HG03039 (cell line): ENCODE data around the gene LRRC3B.
"Not testable (repeated sequence)": the region's sequence is repeated elsewhere in the genome, so short reads cannot be mapped to it uniquely, and the experiment has no call there.

Experiments
- ATAC-seq: cut with Tn5 transposase; IDR thresholded peaks from one replicate; pipeline ENCODE4 v1.9.1; 2021; ENCODE audit warnings: mild to moderate bottlenecking, moderate library complexity; ENCODE audit not compliant: unreplicated experiment

LRRC3B gene, protein sequence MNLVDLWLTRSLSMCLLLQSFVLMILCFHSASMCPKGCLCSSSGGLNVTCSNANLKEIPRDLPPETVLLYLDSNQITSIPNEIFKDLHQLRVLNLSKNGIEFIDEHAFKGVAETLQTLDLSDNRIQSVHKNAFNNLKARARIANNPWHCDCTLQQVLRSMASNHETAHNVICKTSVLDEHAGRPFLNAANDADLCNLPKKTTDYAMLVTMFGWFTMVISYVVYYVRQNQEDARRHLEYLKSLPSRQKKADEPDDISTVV

DNA sequence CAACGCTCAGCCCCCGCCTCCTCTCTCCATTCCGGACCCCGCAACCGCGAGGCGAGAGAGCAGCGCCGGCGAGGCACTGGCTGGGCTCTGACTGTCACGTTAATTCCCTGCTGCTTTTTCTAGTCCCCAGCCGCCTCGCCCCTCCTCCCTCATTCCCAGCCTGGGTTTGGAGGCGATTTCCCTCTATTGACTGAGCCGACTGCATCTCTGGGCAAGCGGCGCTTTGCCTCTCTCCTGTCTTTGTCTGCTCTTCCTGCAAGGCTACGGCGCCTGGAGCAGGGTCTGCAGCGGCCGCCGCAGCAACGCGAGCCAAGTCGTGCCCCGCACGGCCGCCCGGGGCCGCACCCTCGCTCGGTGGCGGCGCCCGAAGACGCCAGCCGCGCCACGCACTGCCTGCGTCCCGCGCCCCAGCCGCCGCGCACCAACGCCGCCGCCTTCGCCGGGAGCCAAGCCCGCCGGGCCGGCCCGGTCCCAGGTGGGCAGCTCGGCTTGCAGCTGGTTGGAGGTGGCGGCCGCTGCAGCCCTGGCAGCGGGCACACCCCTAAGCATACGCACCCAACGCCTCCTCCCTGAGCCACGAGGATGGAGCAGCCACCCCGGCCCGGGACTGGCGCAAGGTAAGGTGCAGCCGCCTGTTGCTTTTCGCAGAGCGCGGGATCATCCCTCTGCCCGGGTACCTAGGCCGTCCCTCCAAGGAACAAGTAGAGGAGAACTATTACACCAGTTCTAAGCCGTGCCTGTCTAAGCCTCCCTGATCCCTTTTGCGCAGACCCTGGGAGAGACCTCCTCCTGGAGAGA, at the start of gene LRRC3B:
Gene LRRC3B, plus strand, starts transcription at position 152 of the 798 bp plus-strand sequence. CDS start 86,901 bp downstream, outside the sequence.
- no peak for ATAC-seq

DNA sequence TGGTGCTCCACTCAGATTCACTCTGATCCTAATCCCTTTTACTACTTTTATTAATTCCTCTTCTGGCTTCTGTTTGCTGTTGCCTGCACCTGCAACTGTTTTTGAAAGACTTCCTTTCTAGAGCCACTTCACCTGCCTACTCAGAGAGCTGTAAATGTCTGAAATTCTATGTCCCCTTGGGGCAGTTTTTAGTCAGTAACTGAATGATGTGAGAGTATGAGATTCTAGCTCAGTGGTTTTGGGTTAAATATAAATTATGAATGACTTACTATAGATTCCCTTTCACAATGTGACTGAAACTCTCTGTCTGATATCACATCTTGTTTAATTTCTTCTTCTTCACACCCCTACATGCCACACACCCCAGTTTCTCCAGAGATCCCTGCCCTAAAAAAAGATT, 47.8 kb upstream of the LRRC3B start:
- no peak for ATAC-seq

GRCh38 chr3:26579116-26579515, 43.5 kb upstream of the LRRC3B start:
- no peak for ATAC-seq

DNA sequence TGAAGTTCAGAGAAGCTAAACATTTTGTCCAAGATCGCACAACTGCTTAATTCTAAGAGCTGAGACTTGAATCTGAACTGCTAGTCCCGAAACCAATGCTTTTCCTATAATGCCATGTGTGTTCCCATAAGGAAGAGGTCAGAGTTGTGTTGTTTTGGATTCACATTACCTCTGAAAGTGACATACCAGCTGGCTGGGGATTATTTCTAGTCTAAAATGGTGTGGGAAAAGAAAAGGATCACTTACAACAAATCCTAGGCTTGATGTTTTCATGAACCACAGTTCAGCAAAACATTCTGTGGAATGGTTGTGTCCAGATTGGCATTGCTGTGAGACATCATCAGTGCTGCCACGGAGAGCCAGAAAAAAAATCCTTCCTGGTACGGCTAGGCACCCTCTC, 35.0 kb upstream of the LRRC3B start:
- ATAC-seq = no peak

DNA sequence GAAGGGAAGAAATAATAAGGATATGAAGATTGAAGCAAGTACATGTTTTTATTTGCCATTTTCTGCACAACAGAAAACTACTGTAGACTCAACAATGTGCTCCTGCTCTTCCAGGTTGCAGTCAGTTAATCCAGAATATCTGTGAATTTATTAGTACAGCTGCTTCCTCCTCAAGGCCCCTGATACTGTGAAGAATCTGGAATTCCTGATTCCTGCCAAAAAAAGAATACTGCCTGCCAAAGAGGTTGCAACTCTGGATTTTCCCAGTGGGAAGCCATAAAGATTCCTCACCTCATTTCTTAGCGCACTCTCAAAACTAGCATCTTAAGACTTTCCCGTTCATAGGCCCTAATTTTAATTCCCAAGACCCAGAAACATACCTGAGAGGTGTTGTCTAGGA, 33.6 kb upstream of the LRRC3B start:
- no peak for ATAC-seq

DNA sequence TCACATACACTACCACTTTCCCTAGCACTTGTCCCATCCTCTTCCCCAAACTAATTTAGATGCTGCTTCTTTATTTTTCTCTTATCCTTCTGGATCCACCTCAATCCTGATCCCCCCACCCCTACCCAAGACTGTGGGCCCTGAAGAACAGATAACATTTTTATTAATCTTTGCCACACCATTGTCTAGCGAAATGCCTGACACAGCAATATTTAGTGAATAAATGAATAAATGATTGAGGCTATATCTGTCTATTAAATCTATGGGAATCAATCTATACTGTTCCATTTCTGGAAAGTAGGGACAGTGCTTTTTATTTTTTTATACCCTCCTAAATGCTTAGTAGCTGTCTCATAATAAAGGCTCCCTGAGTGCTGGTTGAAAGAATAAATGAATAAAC, 32.9 kb upstream of the LRRC3B start:
- no peak for ATAC-seq

DNA sequence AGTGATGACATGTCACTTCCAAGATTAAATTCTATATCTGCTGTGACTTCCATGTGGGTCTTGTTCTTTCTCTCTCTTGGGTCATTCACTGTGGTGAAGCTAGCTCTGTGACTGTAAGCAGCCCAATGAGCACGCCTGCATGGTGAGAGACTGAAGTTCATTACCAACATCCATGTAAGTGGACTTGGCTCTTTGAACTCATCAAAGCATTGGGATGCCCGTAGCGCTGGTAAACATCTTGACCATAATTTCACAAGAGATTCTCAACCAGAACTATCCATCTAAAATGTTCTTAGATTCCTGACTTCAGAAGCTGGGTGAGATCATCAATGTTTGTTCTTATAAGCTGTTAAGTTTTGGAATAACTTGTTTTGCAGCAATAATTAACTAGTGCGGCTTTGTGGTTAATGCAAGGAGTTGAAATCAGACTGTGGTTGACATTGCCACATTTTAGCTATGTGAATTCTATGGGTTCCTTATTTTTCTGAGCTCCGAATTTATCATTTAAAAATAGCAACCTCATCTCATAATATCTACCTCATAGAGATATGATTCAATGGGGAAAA, 31.6 kb upstream of the LRRC3B start:
- no peak for ATAC-seq

DNA sequence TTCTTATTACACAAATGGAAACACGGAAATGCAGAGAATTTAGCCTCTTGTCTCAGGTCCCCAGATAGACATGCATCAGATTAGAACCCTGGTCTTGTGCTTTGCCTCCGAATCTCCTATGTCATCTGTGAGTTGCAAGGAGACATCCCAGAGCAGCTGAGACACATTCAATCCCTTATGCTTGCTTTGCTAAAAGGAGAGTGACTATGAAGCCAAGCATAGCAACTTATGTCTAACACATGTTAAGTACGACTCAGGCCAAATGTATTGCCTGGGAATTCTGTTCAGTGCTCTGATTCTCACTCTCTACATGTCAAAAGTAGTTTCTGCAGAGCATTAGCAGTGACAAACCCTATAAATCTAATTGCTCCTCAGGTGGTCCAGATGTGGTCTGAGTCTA, 30.6 kb upstream of the LRRC3B start:
- no peak for ATAC-seq

DNA sequence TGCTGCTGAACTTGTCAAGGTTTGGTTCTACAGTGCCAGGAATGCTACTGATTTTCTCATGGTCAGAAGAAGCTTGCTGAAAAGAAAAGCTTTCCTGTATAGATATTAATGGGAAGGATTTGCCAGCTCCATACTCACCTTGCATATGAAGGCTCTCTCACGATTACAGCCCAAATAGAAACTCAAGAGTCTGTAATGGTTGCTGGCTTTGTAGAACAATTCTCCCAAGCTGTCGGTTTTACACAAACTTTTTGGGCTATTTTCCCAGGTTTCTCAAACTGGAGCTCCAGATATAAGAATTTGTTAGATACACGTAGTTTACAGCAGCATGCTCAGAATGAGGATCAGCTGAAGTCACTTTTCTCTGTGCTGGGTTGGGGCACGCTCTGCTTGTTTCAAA, 30.1 kb upstream of the LRRC3B start:
- no peak for ATAC-seq

- ATAC-seq = no peak
Observed at GRCh38 chr3:26596335-26596734, 26.2 kb upstream of the LRRC3B start.

GRCh38 chr3:26603311-26603710, 19.3 kb upstream of the LRRC3B start:
- not testable (repeated sequence) for ATAC-seq

DNA sequence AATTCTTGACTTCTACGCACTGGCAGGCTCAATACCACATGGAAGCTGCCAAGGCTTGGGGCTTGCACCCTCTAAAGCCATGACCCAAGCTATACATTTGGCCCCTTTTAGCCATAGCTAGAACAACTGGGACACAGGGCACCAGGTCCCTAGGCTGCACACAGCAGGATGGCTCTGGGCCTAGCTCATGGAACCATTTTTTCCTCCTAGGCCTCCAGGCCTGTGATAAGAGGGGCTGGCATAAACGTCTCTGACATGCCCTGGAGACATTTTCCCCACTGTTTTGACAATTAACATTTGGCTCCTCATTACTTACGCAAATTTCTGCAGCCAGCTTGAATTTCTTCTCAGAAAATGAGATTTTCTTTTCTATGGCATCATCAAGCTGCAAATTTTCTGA, 18.8 kb upstream of the LRRC3B start:
- not testable (repeated sequence) for ATAC-seq

DNA sequence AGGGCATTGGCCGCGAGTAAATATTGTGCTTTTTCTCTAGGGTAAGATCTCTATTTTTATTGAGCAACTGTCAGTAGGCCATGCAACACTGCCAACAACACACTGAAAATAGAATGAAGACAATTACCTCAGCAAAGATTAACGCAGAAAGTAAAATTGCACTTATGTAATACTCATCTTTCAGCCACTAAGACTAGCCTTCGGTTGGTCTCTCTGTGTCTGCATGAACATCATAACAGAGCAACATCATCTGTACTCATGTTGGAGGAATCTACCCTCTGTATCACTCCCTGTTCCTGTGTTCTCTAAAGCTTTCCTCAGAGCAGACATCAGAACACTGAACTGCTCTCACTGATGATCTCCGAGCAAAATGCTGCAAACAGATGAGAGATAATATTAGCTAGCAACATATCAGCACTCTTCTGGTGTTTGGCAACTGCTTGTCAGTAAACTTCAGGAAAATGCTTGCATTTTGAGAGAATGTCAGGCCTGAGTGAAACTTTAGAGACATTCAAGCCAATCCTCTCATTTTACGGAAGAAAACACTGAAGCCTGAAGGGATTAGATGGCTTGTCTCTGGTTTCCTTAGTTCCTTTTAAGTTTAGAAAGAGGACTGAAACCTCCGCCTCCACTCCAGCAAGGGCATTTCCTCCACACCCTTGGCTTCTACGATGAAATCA, 8.4 kb upstream of the LRRC3B start:
- ATAC-seq = no peak

DNA sequence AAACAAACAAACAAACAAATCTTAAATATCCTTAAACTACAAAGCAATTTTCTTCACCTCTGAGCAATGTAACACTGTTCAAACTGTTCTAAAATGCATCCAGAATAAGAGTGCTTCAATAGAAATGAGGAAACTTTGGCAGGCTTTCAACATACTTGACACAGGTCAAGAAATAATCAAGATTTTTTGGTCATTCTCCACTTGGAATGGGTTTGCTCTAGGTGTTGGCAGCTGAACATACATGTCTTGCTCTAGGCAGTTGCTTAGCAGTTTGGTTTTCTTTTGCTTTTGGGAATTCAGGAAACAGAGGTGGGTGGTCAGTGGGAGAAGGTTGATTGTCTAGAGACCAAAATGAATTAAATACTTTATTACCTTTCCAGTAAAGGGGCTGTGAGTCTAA, 1.4 kb upstream of the LRRC3B start:
- ATAC-seq = no peak

GRCh38 chr3:26621906-26622620, 509 bp upstream of the LRRC3B start:
- no peak for ATAC-seq

DNA sequence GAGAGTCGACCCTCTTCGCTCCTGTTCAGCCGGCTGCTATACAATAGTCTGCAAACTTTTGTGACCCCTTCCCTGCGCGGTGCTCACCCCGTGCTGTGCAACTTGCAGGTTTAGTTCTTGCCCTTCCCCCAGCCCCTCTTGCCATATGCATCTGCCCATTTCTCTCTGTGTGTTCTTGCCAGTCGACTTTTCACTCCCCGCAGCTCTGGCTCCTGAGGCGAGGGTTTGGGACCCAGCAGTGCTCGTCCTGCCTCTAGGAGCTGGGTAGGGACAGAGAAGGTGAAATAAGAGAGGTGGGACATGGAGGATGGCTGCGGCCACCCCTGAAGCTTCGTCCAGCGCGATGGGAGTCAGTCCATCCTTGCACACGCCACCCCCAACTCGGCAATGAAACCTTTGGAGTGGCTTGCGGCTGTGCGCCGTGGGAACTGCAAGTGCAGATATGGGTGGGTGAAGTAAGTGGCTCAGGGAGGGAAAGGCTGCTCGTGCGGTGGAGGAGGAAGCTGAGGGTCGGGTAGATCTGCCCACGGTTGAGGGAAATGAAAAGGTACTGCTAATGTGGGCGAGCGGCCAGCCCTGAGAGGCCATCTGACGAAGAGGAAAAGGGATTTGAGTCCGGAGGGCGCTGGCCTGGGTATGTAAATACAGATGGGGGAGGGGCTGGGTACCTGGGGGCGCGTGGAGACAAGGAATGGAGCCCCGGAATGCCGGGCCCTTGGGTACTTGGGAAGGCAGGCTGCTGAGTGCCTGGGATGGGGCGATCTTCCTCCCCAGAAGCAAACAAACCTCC, 1.0 kb downstream of the LRRC3B start:
- ATAC-seq = no peak

GRCh38 chr3:26624209-26624765, 1.7 kb downstream of the LRRC3B start:
- ATAC-seq = no peak

DNA sequence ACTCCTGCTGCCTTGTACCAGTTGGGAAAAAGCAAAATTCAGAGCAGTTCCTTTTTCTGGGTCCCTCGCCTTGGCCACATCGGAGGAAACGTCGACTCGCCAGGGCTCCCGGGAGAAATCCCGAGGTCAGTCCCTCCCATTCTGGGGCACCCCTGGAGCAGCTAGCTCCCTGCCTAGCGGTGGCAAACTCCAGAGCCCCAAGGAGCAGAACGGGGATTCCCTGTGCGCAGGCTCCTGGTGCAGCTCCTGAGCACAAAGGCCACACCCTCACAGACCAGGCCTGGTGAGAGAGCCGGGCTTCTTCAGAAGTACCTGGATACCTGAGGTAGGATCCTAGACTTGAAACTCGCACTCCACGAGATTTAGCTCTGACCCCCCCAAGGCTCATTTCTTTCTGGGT, 2.6 kb downstream of the LRRC3B start:
- ATAC-seq = no peak

DNA sequence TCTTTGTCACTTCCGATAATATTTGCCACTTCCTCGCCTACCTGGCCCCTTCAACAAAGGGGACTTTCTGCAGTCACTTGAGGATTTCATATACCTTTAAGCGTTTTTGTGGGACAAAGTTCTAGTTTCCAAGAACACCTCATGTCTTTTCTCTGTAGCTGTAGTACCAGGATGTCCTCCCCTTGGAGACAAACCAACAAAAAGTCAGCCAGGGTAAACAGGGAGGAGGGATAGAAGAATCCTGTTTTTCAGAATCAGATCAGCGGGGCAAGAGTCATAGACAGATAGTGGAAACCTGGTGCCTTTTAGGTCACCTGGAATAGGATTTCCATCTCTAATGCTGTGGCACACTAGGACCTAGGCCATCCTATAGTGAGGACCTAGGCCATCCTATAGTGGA, 4.5 kb downstream of the LRRC3B start:
- no peak for ATAC-seq

DNA sequence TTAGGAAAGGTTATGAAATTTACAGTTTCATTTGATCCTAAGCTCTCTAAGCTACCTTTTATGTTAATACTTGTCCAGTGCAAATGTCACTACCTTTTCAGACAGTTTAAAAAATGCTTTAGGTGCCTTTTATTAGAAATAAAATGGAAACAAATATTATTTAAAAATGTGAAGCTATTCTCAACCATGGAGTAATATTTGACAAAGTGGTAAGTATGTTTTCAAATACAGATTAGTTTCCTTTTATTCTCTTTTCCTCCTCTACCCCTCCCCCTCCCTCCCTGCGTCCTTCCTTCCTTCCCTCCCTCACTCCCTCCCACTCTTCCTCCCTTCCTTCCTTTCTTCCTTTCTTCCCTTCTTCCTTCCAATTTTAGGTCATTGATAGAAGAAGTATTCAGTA, 6.3 kb downstream of the LRRC3B start:
- ATAC-seq = no peak
